ENCODE results near the gene CFAP141.
"Not testable (repeated sequence)": the region's sequence is repeated elsewhere in the genome, so short reads cannot be mapped to it uniquely, and the experiment has no call there.

Gene CFAP141

DNA sequence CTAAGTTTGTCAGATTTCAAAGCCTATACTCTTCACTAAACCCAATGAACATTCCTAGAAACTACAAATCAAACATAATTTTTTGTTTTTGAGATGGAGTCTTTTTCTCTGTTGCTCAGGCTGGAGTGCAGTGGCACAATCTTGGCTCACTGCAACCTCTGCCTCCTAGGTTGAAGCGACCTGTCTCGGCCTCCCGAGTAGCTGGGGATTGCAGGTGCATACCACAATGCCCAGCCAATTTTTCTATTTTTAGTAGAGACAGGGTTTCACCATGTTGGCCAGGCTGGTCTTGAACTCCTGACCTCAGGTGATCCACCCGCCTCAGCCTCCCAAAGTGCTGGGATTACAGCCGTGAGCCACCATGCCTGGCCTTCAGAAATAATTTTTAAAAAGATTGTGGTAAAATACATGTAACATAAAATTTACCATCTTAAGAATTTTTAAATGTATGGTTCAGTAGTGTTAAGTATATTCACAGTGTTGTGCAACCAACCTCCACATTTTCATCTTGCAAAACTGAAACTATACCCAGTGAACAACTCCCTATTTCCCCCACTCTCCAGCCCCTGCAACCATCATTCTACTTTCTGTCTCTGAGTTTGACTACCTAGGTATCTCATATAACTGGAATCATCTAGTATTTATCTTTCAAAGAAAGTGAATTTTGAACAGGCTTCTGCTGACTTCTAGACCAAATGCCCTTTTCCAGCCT is 2.7 kb upstream of the CFAP141 start:
- no peak for DNase-seq (ENCODE audit: low spot score)

DNA sequence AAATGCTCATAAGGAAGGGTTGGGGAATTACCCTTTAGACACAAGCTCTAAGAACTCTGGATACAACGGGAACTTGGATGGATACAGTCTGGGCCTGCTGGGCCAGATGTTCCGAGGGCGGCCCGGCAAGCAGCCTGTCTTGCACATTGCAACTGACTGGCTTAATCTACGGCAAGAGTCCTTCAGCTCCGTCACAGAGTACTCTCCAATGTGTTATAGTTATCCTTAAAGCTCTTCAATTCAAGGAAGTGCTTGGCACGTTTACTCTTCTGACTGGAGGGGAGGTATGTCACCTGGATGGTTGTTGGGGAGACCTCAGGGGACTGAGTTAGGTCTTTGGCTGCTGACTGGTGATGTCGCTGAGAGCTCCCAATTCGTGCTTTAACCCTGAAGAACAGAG is 1.1 kb upstream of the CFAP141 start:
- no peak for DNase-seq (ENCODE audit: low spot score)

DNA sequence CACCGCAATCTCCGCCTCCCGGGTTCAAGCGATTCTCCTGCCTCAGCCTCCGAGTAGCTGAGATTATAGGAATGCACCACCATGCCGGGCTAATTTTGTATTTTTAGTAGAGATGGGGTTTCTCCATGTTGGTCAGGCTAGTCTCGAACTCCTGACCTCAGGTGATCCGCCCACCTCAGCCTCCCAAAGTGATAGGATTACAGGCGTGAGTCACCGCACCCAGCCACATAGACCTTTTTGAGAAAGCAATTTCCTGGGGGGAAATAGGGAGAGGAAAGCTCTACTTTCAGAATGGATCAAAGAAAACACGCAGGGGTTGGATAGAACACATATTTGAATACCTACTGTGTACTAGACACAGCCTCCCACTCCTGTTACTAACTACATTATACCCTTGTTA is 355 bp downstream of the CFAP141 start:
- DNase-seq (ENCODE audit: low spot score): not testable (repeated sequence)

DNA sequence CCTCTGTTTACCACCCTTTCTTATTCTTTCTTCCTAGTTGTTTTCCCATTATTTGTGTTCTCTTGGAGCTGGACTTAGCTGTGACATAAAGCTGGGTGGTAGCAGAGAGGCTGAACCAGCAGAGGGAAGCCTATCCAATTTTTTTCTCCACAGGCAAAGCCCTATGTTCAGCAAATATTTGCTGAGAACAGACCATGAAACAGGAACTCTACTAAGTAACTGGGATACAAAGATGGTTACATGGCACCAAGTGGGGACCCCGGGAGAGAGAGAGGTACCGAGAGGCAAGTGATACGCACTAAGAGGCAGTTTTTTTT is 6.6 kb downstream of the CFAP141 start:
- DNase-seq (ENCODE audit: low spot score): no peak

DNA sequence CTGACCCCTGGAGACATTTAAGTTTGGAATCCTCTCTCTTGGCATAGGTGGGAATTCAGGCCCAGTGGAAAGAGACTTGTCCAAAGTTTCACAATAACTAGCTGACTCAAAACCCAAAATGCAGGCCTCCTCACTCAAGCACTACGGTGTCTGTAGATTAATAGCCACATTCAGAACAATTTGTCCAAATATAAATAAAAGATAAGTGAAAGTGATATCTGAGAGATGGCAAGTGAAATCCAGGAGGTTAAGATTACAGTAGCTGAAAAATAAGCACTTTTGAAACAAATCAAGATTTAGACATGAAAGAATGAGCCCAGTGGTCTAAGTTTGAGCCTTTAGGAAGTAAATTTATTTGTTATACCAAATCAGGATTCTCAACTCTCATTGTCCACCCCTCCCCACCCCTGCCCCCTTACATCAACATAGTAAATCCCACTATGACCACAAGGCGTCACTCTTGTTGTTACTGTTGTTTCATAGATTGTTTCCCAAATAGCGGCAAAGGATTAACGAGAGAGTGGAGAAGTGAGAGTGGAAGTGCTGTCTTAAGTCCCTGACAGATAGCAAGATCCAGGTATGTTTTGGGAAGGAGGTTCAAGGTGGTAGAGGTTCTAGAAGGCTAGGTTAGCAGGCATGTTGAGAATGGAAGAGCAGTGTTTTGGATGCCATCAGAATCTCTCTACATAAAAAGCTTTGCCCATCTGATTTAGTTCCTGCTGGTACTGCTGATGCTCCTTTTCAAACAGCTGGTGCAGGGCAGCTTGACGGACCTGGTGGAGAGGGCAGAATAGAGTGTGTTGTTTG is 7.2 kb downstream of the CFAP141 start:
- peak; percentile 74 for DNase-seq (ENCODE audit: low spot score)

DNA sequence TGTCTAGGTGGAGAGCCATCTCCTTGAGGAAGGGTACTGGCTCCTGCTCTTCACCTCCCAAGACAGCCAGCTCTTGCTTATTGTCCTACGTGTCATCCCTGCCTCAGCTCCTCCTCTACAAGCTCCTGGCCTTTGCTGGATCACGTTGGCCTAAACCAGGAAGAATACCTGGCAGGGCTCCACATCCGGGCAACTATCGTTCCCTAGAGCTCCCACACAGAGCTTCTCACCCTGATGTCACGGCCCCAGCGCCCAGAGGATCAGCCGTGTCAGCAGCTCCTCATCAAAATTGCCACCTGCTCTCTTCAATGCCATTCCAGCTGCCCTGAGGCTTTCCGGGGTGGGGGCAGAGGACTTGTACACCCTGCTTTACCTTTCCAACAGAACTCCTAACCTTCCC is 12.3 kb downstream of the CFAP141 start:
- no peak for DNase-seq (ENCODE audit: low spot score)

DNA sequence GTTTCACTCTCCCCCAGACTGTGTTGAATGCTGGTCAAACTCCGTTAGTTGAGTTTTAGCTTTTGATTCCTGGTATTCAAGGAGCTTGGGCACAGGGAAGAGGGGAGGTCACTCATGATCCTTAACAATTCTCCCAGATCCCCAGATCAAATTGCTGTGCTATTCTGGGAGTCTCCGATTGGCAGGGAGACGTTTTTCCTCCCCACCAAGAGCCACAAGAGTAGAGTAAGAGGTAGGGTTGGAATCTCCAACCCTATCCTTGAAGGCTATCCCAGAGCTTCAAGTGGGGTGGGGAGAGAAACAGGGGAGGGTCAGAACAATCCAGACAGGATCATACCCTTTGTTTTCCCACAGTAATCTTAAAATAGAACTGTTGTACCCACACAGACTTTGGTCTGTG is 13.7 kb downstream of the CFAP141 start:
- DNase-seq (ENCODE audit: low spot score): no peak

DNA sequence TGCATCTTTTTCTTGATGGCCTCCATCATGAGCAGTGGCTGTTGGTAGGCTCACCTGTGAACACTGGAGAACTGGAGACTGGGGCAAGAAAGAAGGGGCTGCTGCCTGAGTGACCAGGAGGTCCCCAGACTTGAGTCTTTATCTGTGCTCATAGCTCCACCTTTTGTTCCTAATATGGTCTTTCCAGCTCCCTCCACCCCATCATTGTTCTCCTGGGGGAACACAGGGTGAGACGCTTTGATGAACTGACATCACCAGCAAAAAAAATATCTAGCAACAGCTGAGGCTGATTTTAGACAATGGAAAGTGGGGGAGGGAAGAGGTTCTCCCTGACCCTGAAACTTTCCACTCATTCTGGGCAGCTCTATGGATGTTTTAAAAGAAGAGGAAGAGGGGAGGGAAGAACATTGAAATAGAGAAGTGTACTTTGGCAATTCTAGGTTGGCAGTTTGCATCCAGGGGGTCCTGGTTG is 14.1 kb downstream of the CFAP141 start, which contains the start of gene TPM3:
TPM3 (minus strand) TSS at position 111 of the 472 bp plus-strand sequence; CDS start at position 29, 82 bp downstream.
- DNase-seq (ENCODE audit: low spot score): no peak

DNA sequence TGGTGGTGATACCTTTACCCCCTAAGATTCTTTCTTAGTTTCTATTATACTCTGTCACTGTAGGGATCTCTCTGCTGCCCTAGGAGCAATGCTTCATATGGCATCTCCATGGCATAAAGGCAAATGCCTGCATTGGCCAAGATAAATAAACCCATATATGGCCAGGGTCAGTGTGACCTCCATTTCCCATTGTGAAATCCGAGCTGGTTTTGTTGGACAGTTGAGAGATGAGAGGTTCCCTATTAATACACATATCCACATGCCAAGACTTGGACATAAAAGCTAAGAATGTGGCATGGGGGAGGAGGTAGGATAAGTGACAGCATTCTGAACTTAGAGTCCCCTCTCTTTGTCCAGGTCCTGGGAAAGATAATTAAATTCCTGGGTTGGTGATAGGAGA is 15.6 kb downstream of the CFAP141 start:
- DNase-seq (ENCODE audit: low spot score): no peak

DNA sequence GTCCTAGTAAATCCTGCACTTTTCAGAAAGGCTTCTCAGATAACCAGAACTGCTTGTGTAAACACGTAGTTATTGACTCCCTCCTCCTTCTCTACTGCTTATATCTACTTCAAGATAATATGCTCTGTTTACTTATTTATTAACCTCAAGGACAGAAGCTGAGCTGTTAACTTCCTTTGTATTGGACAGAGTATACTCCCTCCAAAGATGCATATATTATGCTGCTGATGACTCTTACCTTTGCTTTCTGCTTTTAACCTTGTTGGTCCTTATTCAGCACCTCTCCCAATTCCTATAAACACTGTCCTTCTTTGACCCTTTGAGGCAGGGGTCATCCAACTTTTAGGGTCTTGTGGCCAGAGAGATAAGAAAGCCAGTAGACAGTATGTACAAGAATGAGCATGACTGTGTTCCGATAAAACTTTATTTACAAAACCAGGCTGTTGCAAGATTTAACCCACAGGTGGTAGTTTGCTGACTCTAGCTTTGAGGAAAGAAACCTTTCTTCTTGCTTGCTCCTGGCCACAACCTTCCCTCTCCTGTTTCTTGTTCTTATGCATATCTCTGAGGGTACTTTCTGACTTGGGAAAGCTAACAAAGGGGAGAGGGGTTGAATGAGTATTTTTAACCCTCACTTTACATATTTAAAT is 19.2 kb downstream of the CFAP141 start:
- no peak for DNase-seq (ENCODE audit: low spot score)

DNA sequence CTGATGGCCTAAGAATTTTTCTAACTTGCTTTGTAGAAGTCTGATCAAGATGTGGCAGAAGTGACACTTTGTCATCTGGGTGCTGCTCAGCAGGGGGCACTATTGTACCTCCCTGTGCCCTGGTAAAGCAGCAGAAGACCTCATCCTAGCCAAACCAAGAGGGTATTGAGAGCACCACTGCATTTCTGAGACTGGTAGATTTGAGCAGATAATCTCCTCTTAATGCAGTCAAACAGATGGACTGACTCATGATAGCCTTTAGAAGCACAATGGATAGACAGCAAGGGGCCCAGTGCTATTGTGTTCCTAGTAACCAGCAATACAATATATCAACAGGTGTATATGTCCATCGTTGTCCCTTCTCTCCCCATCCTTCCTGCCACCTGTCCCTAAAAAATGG is 20.0 kb downstream of the CFAP141 start:
- DNase-seq (ENCODE audit: low spot score): peak; percentile 57

DNA sequence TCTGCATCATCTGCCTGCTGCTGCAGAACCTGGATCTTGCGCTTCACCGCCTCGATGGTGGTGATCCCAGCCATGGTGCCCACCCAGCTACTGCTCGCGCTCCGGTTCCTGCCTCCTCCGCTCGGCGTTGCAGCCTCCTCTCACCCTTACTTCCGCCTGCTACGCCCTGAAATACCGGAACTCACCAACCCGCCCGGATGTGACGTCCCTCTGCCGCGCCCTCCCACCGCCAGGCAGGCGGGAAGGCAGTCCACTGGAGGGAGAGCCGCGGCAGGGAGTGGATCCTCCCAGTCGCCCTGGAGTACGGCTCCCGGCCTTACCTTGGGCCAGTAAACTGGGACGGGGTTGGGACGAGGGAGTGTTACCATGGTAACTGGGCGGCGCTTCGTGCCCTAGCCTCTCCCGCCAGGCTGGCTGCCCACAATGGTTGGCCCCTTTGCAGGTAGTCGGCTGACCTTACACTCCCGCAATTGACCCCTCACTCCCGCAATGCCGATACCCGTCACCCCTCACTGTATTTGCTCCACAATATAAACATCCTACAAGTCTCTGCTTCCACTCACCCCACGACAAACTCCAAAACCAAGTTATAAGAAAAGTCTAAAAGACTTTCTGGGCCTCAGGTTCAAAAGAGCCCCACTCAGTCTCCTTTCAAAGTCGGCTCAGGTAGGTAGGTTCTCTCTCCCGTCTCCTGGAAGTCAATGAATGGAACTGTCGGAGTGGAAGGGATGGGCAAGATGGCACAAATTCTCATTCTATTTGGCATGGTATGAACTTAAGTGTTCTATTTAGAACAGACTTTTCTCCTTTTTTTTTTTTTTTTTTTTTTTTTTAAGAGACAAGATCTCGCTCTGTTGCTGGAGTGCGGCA is 22.9 kb downstream of the CFAP141 start:
- peak; percentile 100 for DNase-seq (ENCODE audit: low spot score)

DNA sequence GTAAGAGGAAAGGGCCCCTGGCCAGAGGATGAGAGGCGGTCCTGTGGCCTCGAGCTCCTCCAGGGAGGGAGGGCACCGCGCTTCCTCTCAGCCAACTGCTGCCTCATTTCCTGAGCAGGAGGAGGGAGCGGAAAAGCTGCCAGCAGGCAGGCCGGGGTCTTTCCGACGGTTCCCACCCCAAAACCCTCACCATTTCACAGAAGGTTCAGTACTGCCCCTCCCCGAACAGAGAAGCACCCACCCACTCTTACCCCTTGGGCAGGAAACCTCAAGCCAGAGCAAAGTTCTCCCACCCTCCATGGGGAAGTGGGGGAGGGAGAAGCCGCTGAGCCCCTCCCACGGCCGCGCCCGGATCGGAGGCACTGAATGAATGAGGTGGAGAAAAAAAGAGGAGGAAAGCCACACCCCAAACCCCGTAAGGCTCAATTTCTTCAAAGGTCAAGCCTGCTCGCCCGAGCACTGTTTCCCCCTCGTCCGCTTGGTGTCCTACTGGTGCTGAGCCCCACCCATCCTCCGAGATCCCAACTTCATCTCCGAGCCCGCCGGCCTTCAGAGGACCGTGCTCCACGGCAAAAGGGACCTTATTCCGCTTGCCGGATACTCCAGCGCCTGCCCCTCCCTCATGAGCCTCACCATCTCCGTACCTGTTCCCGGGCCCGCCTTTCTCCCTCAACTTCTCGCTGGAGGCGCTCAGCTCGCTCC is 23.6 kb downstream of the CFAP141 start:
- DNase-seq (ENCODE audit: low spot score): peak; percentile 63

DNA sequence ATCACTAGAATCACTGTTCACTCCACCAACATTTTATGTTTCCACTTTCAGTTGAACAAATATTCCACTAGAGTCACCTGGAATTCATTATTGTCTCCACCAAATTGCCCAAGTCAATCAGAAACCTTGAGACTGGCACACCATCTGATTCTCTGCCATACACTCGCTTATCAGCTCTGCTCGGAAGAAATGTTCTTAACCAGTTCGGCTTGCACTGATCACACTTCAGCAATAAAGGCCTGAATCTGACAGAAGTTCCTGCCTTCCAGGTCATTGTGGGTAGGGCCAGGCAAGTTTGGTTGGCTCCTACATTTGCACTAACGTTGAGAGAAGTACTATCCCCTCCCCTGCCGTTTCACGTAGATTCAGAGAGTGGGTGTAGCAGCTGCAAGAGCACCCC is 24.2 kb downstream of the CFAP141 start:
- no peak for DNase-seq (ENCODE audit: low spot score)

DNA sequence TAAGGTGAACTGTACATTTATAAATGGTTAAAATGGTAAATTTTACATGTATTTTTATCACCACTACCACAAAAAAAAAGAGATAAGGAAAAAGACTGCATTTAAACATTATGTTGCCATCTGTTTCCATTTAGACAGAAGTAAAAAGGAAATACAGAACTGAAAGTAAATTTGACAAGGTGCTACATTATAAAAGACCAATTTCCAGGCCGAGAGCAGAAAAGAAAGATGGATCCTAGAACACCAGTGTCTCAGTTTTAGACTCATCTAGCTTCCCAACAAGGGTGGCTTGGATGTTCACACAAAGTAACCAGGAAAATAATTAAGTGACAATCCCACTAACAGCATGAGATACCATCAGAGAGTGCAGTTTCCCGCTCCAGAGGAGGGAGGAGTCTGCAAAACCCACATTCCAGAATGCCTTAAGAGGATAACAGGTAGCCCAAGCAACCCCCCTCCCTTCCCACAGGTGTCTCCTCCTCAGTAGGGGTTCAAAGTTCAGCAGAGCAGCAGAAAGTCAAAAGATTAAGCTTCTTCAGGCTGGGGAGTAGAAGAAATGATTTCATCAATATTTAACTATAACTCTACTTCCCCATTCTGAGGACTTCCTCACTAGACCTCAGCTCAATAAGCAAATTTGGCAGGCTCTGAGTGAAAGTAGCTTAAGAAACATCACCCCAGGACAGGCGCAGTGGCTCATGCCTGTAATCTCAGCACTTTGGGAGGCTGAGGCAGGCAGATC is 26.0 kb downstream of the CFAP141 start:
- no peak for DNase-seq (ENCODE audit: low spot score)

DNA sequence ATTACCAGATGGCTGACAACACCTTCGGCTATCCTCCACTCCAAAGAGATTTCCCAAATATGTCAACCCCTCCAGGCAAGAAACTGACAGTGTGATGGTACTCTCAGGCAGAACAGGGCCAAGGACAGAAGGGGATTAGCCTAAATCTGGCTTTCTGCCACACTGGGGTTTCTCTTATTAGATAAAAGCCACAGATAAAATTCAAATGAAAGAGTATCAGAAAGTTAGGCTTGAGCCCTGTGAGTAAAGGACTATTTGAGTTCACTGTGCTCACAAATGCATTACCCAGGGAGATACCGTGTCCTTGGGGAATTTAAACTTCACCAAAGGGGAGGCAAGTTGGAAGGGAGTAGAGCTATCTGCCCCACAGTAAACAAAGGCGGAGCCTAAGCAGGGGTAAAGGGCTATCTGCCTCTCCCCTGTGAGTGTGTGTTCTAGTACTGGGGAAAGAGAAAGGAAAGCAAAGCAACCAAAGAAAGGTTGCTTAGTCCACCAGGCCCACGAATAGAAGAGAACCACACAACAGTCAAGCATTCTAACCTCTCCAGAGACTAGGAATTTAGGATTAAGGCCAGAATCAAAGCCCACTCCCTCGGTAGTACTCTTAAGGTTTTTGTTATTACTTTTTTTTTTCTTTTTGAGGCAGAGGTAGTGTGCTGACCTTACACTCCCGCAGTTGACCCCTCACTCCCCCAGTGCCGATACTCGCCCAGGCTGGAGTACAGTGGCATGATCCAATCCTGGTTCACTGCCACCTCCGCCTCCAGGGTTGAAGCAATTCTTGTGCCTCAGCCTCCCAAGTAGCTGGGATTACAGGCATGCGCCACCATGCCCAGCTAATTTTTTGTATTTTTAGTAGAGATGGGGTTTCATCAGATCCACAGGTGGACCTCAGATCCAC is 27.0 kb downstream of the CFAP141 start:
- no peak for DNase-seq (ENCODE audit: low spot score)

DNA sequence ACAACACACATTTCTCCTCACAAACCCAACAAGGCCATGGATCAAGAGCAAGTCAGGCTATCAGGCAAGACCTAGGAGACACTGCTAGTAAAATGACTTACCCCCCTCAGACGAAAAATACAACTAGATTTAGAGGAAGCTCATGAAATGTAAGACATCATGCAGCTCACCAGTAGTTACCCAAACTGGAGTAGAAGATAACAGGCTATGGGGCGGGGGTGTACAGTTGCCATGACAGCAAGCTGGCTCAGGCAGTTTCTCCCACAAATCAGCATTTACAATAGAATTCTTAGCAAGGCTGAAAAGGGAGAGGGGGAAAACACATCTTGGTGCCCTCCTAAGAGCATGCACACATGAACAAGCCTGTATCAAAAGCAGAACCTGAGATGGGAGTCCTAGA is 28.1 kb downstream of the CFAP141 start:
- DNase-seq (ENCODE audit: low spot score): no peak

DNA sequence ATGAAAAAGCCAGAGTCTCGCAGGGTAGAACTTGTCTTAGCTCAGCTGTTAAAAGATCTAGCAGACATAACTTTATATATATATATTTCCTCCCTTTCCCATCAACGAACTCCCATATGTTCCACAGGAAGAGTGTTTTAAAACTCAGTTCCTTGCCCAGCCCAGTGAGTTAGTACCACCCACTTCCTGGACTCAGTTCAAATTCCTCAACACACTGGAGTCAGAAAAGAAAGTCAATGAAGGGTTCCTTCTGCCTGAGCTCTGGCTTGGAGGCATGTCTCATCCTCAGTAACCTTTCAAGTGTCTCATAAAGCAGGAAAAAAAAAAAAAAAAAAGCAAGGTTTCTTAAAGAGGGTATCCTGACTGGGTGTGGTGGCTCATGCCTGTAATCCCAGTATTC is 29.8 kb downstream of the CFAP141 start:
- DNase-seq (ENCODE audit: low spot score): peak; percentile 78

DNA sequence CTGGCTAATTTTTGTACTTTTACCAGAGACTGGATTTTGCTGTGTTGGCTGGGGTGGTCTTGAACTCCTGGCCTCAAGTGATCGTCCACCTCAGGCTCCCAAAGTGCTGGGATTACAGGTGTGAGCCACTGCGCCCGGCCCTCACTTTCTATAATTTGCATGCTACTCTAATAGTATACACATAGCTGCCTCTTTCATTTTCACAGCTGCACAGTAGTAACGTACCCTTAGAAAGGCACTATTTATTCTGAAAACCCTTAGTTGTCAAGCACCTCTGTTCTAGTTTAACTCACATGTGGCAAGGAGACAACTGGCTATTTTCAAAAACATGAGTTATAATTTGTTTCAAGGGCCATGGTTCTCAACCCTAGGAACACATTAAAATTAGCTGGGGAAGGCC is 31.5 kb downstream of the CFAP141 start:
- DNase-seq (ENCODE audit: low spot score): no peak

DNA sequence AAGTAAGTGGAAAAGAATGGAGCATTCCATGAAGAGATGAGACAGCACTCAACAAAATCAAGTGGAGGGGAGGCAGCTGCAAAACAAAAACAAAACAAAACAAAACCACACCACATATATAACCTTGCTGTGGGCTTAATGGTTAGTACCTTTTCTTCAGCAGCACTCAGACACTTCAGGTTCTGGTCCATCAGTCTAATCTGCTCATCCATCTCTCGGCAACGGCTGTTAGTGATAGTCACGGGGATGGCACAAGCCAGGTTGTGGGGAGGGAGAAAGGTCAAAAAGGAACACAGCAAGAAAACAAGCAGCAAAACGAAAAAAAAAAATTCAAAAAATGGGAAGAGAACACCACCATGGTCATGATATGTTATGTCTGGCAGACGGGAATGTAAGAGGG is 34.3 kb downstream of the CFAP141 start:
- no peak for DNase-seq (ENCODE audit: low spot score)
